Measurements from ENCODE around the gene ESRP2. TPM values are rescaled to one million over a fixed set of nuclear protein-coding genes. Genes with fewer than 3 reads are reported as not detected.

Gene ESRP2
- total and polyA plus RNA-seq, 2 donors (not counting 3 experiments of a cell fraction or from before 2014, with no cell fraction given) = 0.57 to 0.66 TPM

DNA sequence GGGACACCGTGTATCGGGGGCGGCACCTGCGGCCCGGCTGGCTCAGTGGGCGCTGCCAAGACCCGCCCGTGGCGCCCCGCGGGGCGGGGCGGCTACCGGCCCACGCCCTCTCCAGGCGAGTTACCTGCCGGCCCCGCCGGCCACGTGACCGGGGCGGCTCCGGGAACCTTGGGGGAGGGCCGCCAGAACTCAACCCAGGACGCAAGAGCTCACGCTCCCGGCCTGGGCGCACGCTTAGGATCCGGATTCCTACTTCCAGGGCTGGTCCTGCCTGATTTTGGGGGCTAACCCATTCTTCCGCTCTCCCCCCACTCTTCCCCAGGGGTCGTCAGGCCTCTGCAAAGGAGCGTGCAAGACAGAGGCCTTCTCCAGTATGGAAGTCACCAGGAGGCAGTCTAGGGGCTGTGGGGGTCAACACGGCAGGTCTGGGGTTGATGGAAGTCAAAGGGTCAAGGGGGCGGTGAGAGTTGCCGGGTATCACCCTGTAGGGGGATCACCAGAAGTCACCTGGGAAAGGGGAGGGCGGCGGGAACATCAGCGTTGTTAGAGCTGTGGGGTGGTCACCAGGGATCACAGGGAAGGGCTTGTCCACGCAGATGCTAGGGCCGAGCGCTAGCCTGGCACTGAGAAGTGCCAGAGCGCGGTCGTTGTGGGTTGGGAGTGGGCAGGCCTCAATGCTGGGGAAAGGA, 354 bp upstream of the ESRP2 start:
- peak; percentile 48 for FAIRE-seq

DNA sequence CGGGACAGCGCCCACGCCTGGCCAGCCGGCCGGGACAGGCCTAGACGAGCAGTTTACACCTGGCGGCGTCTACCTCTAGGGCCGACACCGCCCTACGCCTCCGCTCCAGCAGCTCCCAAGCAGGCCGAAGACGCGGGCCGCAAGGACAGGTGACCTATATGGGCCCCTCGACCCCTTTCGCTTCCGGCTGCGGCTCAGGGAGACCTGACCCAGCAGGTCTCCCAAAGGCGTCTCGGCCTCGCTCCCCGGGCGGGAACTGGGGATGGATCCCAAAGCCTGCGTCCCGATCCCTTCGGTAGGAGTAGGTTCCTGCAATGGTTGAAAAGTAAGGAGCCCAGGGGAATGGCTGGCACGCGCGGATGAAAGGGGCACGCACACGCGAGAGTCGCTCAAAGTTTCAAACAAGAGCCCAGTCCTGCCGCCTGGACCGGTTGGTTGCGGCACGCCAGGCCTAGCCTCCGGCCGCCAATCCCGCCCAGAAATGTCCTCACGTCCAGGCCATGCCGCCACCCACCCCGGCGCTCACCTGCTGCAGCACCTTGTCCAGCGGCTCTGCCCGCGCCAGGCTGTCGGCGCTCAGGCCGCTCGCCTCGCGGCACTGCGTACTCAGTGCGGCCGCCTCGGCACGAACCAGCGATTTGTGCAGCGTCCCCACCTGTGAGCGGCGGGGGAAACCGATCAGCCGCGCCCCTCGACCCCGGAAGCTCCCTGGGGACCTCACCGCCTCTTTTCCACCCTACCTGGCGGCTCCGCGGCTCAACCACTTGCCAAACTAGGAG, 630 bp downstream of the ESRP2 start:
- ChIA-PET POLR2A (interaction anchor here (0.6 kb wide), 1 partner anchor 441 kb away, joined by 4 read pairs; no protein-coding TSS in a partner anchor), CTCF (interaction anchor here (0.9 to 3.4 kb wide), 2 partner anchors 27 to 142 kb away, joined by 3 to 30 read pairs; partner anchors contain the start of gene SLC7A6)
- DNase-seq (ENCODE audit: low read depth, low spot score) (no peak), FAIRE-seq (no peak)
- Histone ChIP-seq H3K4me3 (replicated peaks in 1 of 3; ENCODE audit: insufficient read depth in 1 of 3, low read depth in 1 of 3, low read length in 3 of 3) (peak overlapping the region in 1 of 3 experiments; percentile 25), H3K27me3 (ENCODE audit: control insufficient read depth in 2 of 2, insufficient read depth in 2 of 2, low read length in 2 of 2) (no peaks in the 10 kb centered on the region), H3K4me2 (ENCODE audit: insufficient read depth, low read length) (peak overlapping the region; percentile 17), H3K9me3 (replicated peaks; ENCODE audit: control insufficient read depth, insufficient read depth, low read length) (no peaks in the 10 kb centered on the region), H3K79me2 (ENCODE audit: control insufficient read depth, insufficient read depth, low read length) (no peaks in the 10 kb centered on the region), H3K4me1 (ENCODE audit: control insufficient read depth, extremely low read depth, insufficient read depth, low read length) (peaks cover 13% of the 10 kb centered on the region), H3K9me1 (replicated peaks; ENCODE audit: control insufficient read depth, extremely low read depth, insufficient read depth, low read length) (no peaks in the 10 kb centered on the region), H4K20me1 (replicated peaks; ENCODE audit: control insufficient read depth, extremely low read depth, insufficient read depth, low read length) (no peaks in the 10 kb centered on the region), H3K9ac (replicated peaks; ENCODE audit: extremely low read depth, insufficient read depth, low read length) (no peak overlapping the region), H2AFZ (ENCODE audit: low read depth, low read length) (peak overlapping the region; percentile 46), H3K27ac (ENCODE audit: insufficient read depth, low read depth, low read length) (no peak overlapping the region), H3K36me3 (ENCODE audit: control insufficient read depth in 2 of 2, extremely low read depth in 1 of 2, insufficient read depth in 2 of 2, low read length in 2 of 2) (no peaks in the 10 kb centered on the region)
- BruUV-seq (replicated peaks) = no TSS peak
- TF ChIP-seq GATA2 (IDR thresholded peaks at IDR 0.05; ENCODE audit: insufficient read depth, insufficient read length, low read depth, low read length) (no peak), FOS (IDR thresholded peaks at IDR 0.05; ENCODE audit: borderline replicate concordance, insufficient read depth, low read length) (no peak), EZH2 (IDR thresholded peaks at IDR 0.05; ENCODE audit: borderline replicate concordance, low read depth, low read length, severe bottlenecking) (no peak), POLR2A (IDR thresholded peaks at IDR 0.05; ENCODE audit: low read depth, low read length) (no peak), JUN (IDR thresholded peaks at IDR 0.05; ENCODE audit: borderline replicate concordance, insufficient read depth, insufficient read length, low read depth) (no peak), POLR2AphosphoS5 (IDR thresholded peaks at IDR 0.05; ENCODE audit: insufficient read depth, low read depth, low read length) (no peak), MYC (IDR thresholded peaks at IDR 0.05; ENCODE audit: low read depth, low read length) (no peak)
- TF ChIP-seq, protein P1, sequence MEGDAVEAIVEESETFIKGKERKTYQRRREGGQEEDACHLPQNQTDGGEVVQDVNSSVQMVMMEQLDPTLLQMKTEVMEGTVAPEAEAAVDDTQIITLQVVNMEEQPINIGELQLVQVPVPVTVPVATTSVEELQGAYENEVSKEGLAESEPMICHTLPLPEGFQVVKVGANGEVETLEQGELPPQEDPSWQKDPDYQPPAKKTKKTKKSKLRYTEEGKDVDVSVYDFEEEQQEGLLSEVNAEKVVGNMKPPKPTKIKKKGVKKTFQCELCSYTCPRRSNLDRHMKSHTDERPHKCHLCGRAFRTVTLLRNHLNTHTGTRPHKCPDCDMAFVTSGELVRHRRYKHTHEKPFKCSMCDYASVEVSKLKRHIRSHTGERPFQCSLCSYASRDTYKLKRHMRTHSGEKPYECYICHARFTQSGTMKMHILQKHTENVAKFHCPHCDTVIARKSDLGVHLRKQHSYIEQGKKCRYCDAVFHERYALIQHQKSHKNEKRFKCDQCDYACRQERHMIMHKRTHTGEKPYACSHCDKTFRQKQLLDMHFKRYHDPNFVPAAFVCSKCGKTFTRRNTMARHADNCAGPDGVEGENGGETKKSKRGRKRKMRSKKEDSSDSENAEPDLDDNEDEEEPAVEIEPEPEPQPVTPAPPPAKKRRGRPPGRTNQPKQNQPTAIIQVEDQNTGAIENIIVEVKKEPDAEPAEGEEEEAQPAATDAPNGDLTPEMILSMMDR (IDR thresholded peaks at IDR 0.05; ENCODE audit: extremely low read depth in 1 of 2, insufficient read depth in 1 of 2, low read depth in 1 of 2, low read length in 2 of 2) = no peak
- TF ChIP-seq, protein P2, sequence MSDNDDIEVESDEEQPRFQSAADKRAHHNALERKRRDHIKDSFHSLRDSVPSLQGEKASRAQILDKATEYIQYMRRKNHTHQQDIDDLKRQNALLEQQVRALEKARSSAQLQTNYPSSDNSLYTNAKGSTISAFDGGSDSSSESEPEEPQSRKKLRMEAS (IDR thresholded peaks at IDR 0.05; ENCODE audit: insufficient read depth, insufficient read length) = no peak
- dilution Hi-C loops (cut with MboI; ENCODE audit: extremely low pct_ligation_motif_present, low sequenced_read_pairs) = no loop called here
- intact Hi-C loops (cut with micrococcal nuclease) = no loop called here

More for the DNA sequence above, 354 bp upstream of the ESRP2 start:
- Histone ChIP-seq H3K9ac (replicated peaks; ENCODE audit: extremely low read depth, insufficient read depth, low read length) (no peak overlapping the region), H3K4me2 (ENCODE audit: insufficient read depth, low read length) (peak overlapping the region; percentile 17), H3K9me3 (replicated peaks; ENCODE audit: control insufficient read depth, insufficient read depth, low read length) (no peaks in the 10 kb centered on the region), H3K27me3 (ENCODE audit: control insufficient read depth in 2 of 2, insufficient read depth in 2 of 2, low read length in 2 of 2) (no peaks in the 10 kb centered on the region), H3K27ac (ENCODE audit: insufficient read depth, low read depth, low read length) (no peak overlapping the region), H2AFZ (ENCODE audit: low read depth, low read length) (peak overlapping the region; percentile 13), H3K4me1 (ENCODE audit: control insufficient read depth, extremely low read depth, insufficient read depth, low read length) (peaks cover 13% of the 10 kb centered on the region), H3K9me1 (replicated peaks; ENCODE audit: control insufficient read depth, extremely low read depth, insufficient read depth, low read length) (no peaks in the 10 kb centered on the region), H3K79me2 (ENCODE audit: control insufficient read depth, insufficient read depth, low read length) (no peaks in the 10 kb centered on the region), H4K20me1 (replicated peaks; ENCODE audit: control insufficient read depth, extremely low read depth, insufficient read depth, low read length) (no peaks in the 10 kb centered on the region), H3K36me3 (ENCODE audit: control insufficient read depth in 2 of 2, extremely low read depth in 1 of 2, insufficient read depth in 2 of 2, low read length in 2 of 2) (no peaks in the 10 kb centered on the region), H3K4me3 (replicated peaks in 1 of 3; ENCODE audit: insufficient read depth in 1 of 3, low read depth in 1 of 3, low read length in 3 of 3) (peak overlapping the region in 2 of 3 experiments; percentile 1 to 25)
- dilution Hi-C loops (cut with MboI; ENCODE audit: extremely low pct_ligation_motif_present, low sequenced_read_pairs) = no loop called here
- BruUV-seq (replicated peaks) = no TSS peak
- CTCF ChIA-PET = interaction anchor here (3.4 kb wide), 1 partner anchor 26 kb away, joined by 30 read pairs; the partner anchor contains the start of gene SLC7A6
- DNase-seq (ENCODE audit: low read depth, low spot score) = no peak
- intact Hi-C loops (cut with micrococcal nuclease) = loop anchor here (2.0 kb wide), 1 partner anchor 343 kb away; the partner anchor contains the start of gene PSKH1
- TF ChIP-seq POLR2AphosphoS5 (IDR thresholded peaks at IDR 0.05; ENCODE audit: insufficient read depth, low read depth, low read length) (no peak), EZH2 (IDR thresholded peaks at IDR 0.05; ENCODE audit: borderline replicate concordance, low read depth, low read length, severe bottlenecking) (peak; percentile 49)
- POLR2A ChIA-PET = interaction anchor here (0.9 kb wide), 1 partner anchor 96 kb away, joined by 3 read pairs; no protein-coding TSS in a partner anchor
